SK-N-SH (cell line): ENCODE results near the gene TIGAR.

Experiments
- CTCF ChIP-seq: fragments of 200-600 bp; sonication (generic); IDR thresholded peaks from 2 replicates; pipeline ENCODE4 v1.6.1; 2017; ENCODE audit warnings: antibody characterized with exemption, mild to moderate bottlenecking, moderate library complexity
- GABPA ChIP-seq: IDR thresholded peaks from 2 replicates; pipeline ENCODE4 v1.4.0; 2012; ENCODE audit warnings: low read depth, mild to moderate bottlenecking
- NFIC ChIP-seq: IDR thresholded peaks from 2 replicates; pipeline ENCODE4 v1.4.0; 2012; ENCODE audit warnings: borderline replicate concordance
- SMC3 ChIP-seq: IDR thresholded peaks from 2 replicates; pipeline ENCODE4 v1.6.1; 2012; ENCODE audit warnings: low read depth, low read length, improper control_type of control experiment
- USF2 ChIP-seq: fragments of 150-350 bp; IDR thresholded peaks from 2 replicates; pipeline ENCODE4 v1.6.1; 2017; ENCODE audit warnings: antibody characterized with exemption, low read length, low read depth, borderline replicate concordance
- TF ChIP-seq, protein P1 (sequence below): fragments of 150-350 bp; IDR thresholded peaks from 2 replicates; pipeline ENCODE4 v1.6.1; 2016; ENCODE audit warnings: mild to moderate bottlenecking, low read depth, low read length

DNA sequence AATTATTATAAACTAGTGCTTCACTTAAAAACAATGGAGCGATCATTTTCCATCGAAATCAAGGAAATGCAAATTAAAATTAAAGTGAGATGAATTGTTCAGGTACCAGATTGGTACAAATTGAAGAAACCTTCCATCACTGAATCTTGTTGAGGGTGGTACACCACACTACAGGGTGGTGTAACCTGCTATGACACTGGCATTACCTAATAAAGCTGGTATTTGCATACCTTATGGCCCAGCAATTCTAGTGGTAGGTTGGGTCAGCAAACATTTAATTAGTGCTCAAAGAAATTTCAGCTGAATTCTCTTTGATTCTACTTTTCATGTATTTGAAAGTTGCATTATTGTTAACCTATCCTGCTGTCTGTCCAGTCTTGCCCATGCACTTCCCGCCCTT, 9.2 kb downstream of the TIGAR start:
- TF ChIP-seq NFIC (no peak), CTCF (no peak), SMC3 (no peak), USF2 (no peak), GABPA (no peak)
- TF ChIP-seq, protein P1, sequence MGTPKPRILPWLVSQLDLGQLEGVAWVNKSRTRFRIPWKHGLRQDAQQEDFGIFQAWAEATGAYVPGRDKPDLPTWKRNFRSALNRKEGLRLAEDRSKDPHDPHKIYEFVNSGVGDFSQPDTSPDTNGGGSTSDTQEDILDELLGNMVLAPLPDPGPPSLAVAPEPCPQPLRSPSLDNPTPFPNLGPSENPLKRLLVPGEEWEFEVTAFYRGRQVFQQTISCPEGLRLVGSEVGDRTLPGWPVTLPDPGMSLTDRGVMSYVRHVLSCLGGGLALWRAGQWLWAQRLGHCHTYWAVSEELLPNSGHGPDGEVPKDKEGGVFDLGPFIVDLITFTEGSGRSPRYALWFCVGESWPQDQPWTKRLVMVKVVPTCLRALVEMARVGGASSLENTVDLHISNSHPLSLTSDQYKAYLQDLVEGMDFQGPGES, result no peak
